IMR-90 (cell line): Measurements from ENCODE around the gene BAIAP2. TPM values are rescaled to one million over a fixed set of nuclear protein-coding genes. Genes with fewer than 3 reads are reported as not detected.

Experiments
- ATAC-seq: fragments of 200-7000 bp; cut with Tn5 transposase; 2 replicates; pipeline ENCODE4 v1.9.1; 2020; ENCODE audit warnings: low read depth, mild to moderate bottlenecking, moderate library complexity
- BruUV-seq: library from RNA; stranded (reverse); fragments of 400-500 nt; replicated peaks from 2 replicates; lab custom pipeline; 2021; lab: Mats Ljungman, UMichigan
- CTCF ChIA-PET: fragments of 300-600 bp; formaldehyde crosslinking; extraction: SDS; loops from one replicate; lab custom pipeline; 2021; ENCODE audit warnings: antibody characterized with exemption; lab: Yijun Ruan, JAX
- POLR2A ChIA-PET: fragments of 300-600 bp; sonication (Branson Sonifier 250); formaldehyde crosslinking; loops from one replicate; lab custom pipeline; 2022; ENCODE audit warnings: antibody characterized with exemption; ENCODE audit not compliant: unreplicated experiment; lab: Charles Lee
- DNase-seq: peaks from one replicate; pipeline ENCODE4 v3.0.0; 2013
- H2AFZ ChIP-seq: replicated peaks from 2 replicates; pipeline ENCODE3; 2013; ENCODE audit warnings: low read length, mild to moderate bottlenecking; ENCODE audit not compliant: poor library complexity
- H2AK5ac ChIP-seq: 2 replicates; pipeline ENCODE4 v1.6.1; 2013; ENCODE audit warnings: low read depth, low read length, inconsistent platforms
- H2AK9ac ChIP-seq: replicated peaks from 2 replicates; pipeline ENCODE3; 2013; ENCODE audit warnings: mild to moderate bottlenecking, low read depth, low read length, moderate library complexity; ENCODE audit not compliant: poor library complexity
- H2BK120ac ChIP-seq: 2 replicates; pipeline ENCODE4 v1.6.1; 2013; ENCODE audit warnings: low read depth, low read length, inconsistent platforms
- H2BK15ac ChIP-seq: 3 replicates; pipeline ENCODE4 v1.6.1; 2013; ENCODE audit warnings: low read depth, low read length, inconsistent platforms
- H2BK20ac ChIP-seq: 2 replicates; pipeline ENCODE4 v1.6.1; 2013; ENCODE audit warnings: low read depth, mild to moderate bottlenecking, inconsistent platforms, low read length, moderate library complexity
- H2BK5ac ChIP-seq: 2 replicates; pipeline ENCODE4 v1.6.1; 2013; ENCODE audit warnings: mild to moderate bottlenecking, low read depth, low read length, inconsistent platforms; ENCODE audit not compliant: poor library complexity, severe bottlenecking
- H3K14ac ChIP-seq: replicated peaks from 2 replicates; pipeline ENCODE4 v1.6.1; 2013; ENCODE audit warnings: low read depth, low read length, inconsistent platforms
- H3K18ac ChIP-seq: 2 replicates; pipeline ENCODE4 v1.6.1; 2013; ENCODE audit warnings: low read depth, low read length, control low read depth
- H3K23ac ChIP-seq: 2 replicates; pipeline ENCODE4 v1.6.1; 2013; ENCODE audit warnings: low read depth, low read length, inconsistent platforms
- H3K27ac ChIP-seq: 2 replicates; pipeline ENCODE4 v1.5.1; 2013; ENCODE audit warnings: mild to moderate bottlenecking, control low read depth, low read length; ENCODE audit not compliant: insufficient read depth
- H3K27me3 ChIP-seq: 2 replicates; pipeline ENCODE4 v1.6.1; 2013; ENCODE audit warnings: low read length; ENCODE audit not compliant: control insufficient read depth, insufficient read depth
- H3K36me3 ChIP-seq: 2 replicates; pipeline ENCODE4 v1.6.1; 2013; ENCODE audit warnings: low read length, mixed read lengths; ENCODE audit not compliant: control insufficient read depth, insufficient read depth
- H3K4ac ChIP-seq: 2 replicates; pipeline ENCODE4 v1.6.1; 2013; ENCODE audit warnings: low read depth, low read length, inconsistent platforms
- H3K4me1 ChIP-seq: 2 replicates; pipeline ENCODE4 v1.6.1; 2013; ENCODE audit warnings: low read length, mixed read lengths; ENCODE audit not compliant: control insufficient read depth, insufficient read depth
- H3K4me2 ChIP-seq: 2 replicates; pipeline ENCODE4 v1.6.1; 2013; ENCODE audit warnings: low read depth, mild to moderate bottlenecking, control low read depth, low read length, moderate library complexity
- H3K4me3 ChIP-seq: 2 replicates; pipeline ENCODE4 v1.5.1; 2013; ENCODE audit warnings: low read depth, mild to moderate bottlenecking, control low read depth, low read length, moderate library complexity; ENCODE audit not compliant: insufficient read depth
- H3K56ac ChIP-seq: 2 replicates; pipeline ENCODE4 v1.6.1; 2013; ENCODE audit warnings: low read length, inconsistent platforms; ENCODE audit not compliant: insufficient read depth; ENCODE audit errors: extremely low read depth
- H3K79me1 ChIP-seq, 2 experiments: 2 replicates each; pipeline ENCODE4 v1.6.1; 2013; ENCODE audit warnings: low read length in 2 of 2, inconsistent platforms in 1 of 2, low read depth in 1 of 2
- H3K9ac ChIP-seq: 2 replicates; pipeline ENCODE4 v1.6.1; 2013; ENCODE audit warnings: low read depth, low read length, control low read depth
- H3K9me1 ChIP-seq: 2 replicates; pipeline ENCODE4 v1.6.1; 2013; ENCODE audit warnings: low read length, inconsistent platforms; ENCODE audit not compliant: insufficient read depth
- H3K9me3 ChIP-seq: 2 replicates; pipeline ENCODE4 v1.6.1; 2013; ENCODE audit warnings: low read length; ENCODE audit not compliant: control insufficient read depth, insufficient read depth
- H4K20me1 ChIP-seq: 2 replicates; pipeline ENCODE4 v1.6.1; 2013; ENCODE audit warnings: low read length, inconsistent platforms; ENCODE audit not compliant: insufficient read depth
- H4K5ac ChIP-seq: 2 replicates; pipeline ENCODE4 v1.6.1; 2013; ENCODE audit warnings: mild to moderate bottlenecking, low read depth, low read length, control low read depth
- H4K8ac ChIP-seq, 2 experiments: 2 replicates each; pipeline ENCODE4 v1.6.1; 2013; ENCODE audit warnings: low read depth in 2 of 2, low read length in 2 of 2, control low read depth in 1 of 2, inconsistent platforms in 1 of 2
- H4K91ac ChIP-seq: 2 replicates; pipeline ENCODE4 v1.6.1; 2013; ENCODE audit warnings: low read depth, low read length, inconsistent platforms; ENCODE audit not compliant: insufficient read depth
- CEBPB ChIP-seq: IDR thresholded peaks from 2 replicates; pipeline ENCODE4 v1.6.1; 2012; ENCODE audit warnings: low read depth, low read length, improper control_type of control experiment
- CTCF ChIP-seq: conservative IDR thresholded peaks from 2 replicates; pipeline ENCODE4 v1.5.1; 2012; ENCODE audit warnings: mild to moderate bottlenecking, low read depth, low read length, improper control_type of control experiment
- RAD21 ChIP-seq: IDR thresholded peaks from 2 replicates; pipeline ENCODE4 v1.6.1; 2012; ENCODE audit warnings: low read length, improper control_type of control experiment
- RFX5 ChIP-seq: IDR thresholded peaks from 2 replicates; pipeline ENCODE4 v1.8.0; 2012; ENCODE audit warnings: low read depth, mild to moderate bottlenecking, low read length, moderate library complexity
- SMC3 ChIP-seq: fragments of 150-350 bp; IDR thresholded peaks from 2 replicates; pipeline ENCODE4 v1.6.1; 2016; ENCODE audit warnings: low read depth, mild to moderate bottlenecking, antibody characterized with exemption, low read length, moderate library complexity
- WGBS, 2 experiments: methylation state at CpG; one replicate each; pipeline versions ENCODE4 v1.1.5 to v1.1.7; 2013; ENCODE audit warnings: missing lambda C conversion rate in 2 of 2; ENCODE audit not compliant: insufficient read length in 1 of 2; ENCODE audit errors: extremely low coverage in 2 of 2; 5-methylcytosine and 5-hydroxymethylcytosine counted together
- dilution Hi-C: fragments of 300-500 bp; cut with HindIII; formaldehyde crosslinking; loops from one replicate; pipeline ENCODE4 v1.14.3; 2018; ENCODE audit warnings: low sequenced_read_pairs; ENCODE audit not compliant: unreplicated experiment
- in situ Hi-C: fragments of 300-500 bp; cut with MboI; formaldehyde crosslinking; loops from 3 replicates; pipeline ENCODE4 v1.14.3; 2019; ENCODE audit warnings: low sequenced_read_pairs, inconsistent platforms, mixed read lengths
- intact Hi-C: fragments of 100-400 bp; cut with micrococcal nuclease; formaldehyde crosslinking; loops from 2 replicates; pipeline ENCODE4 v1.10.0; 2022
- polyA plus RNA-seq, 3 experiments: library from polyadenylated mRNA; depleted of rRNA; stranded (reverse); fragments of >200 nt; gene quantifications; 2 replicates each; pipeline ENCODE4 v1.2.3, GENCODE V29; 2012; ENCODE audit warnings: low replicate concordance in 1 of 3
- total RNA-seq: library from RNA; depleted of rRNA; stranded (reverse); fragments of >200 nt; gene quantifications from 2 replicates; pipeline ENCODE4 v1.2.3, GENCODE V29; 2012

Gene BAIAP2
- total and polyA plus RNA-seq, 2 of the 4 experiments (the other 2 are of a cell fraction), result 18.3 to 32.6 TPM

- H2AK9ac ChIP-seq, result no peak overlapping the region
- no peaks in the 10 kb centered on the region for H3K9me3 ChIP-seq
- ATAC-seq, result peak; percentile 98
- no peak overlapping the region for H3K23ac ChIP-seq
- no peak overlapping the region for H4K5ac ChIP-seq
- no peak overlapping the region for H2BK15ac ChIP-seq
- H3K56ac ChIP-seq, result no peak overlapping the region
- peaks cover 5% of the 10 kb centered on the region for H3K27me3 ChIP-seq
- DNase-seq, result peak; percentile 56
- H3K4me3 ChIP-seq, result no peak overlapping the region
- no peaks in the 10 kb centered on the region for H3K4me1 ChIP-seq
- H3K27ac ChIP-seq, result no peak overlapping the region
- ChIA-PET CTCF (interaction anchor here (0.6 to 1.4 kb wide), 4 partner anchors 10 to 562 kb away, joined by 3 to 7 read pairs (median 4); no protein-coding TSS in a partner anchor), POLR2A (no interaction called here)
- H2BK20ac ChIP-seq, result no peak overlapping the region
- no peak overlapping the region for H2BK5ac ChIP-seq
- peak overlapping the region in 1 of 2 experiments; percentile 74; a peak in 1 of 4 replicates for H4K8ac ChIP-seq
- WGBS, 2 experiments, result 53% methylated on average over 10 of the region's 25 CpGs; no CpG with 5 or more reads in 1 of the 2 experiments
- H2AK5ac ChIP-seq, result no peak overlapping the region
- H3K36me3 ChIP-seq, result no peaks in the 10 kb centered on the region
- no peaks in the 10 kb centered on the region for H4K20me1 ChIP-seq
- dilution Hi-C loops (no loop called here), intact Hi-C loops (loop anchor here (1.0 to 5.0 kb wide), 3 partner anchors 58 to 99 kb away; partner anchors contain the start of gene CEP131), in situ Hi-C loops (no loop called here)
- H3K4ac ChIP-seq, result no peak overlapping the region
- no peak overlapping the region for H3K4me2 ChIP-seq
- H3K9ac ChIP-seq, result no peak overlapping the region
- no peak overlapping the region for H3K18ac ChIP-seq
- no peak overlapping the region for H3K14ac ChIP-seq
- TF ChIP-seq SMC3 (peak; percentile 78), CTCF (peak; percentile 70), RFX5 (no peak), CEBPB (no peak), RAD21 (peak; percentile 72)
- H3K79me1 ChIP-seq, result no peaks in the 10 kb centered on the region
- H3K9me1 ChIP-seq, result peaks cover 3% of the 10 kb centered on the region; the same call in 1 of the 2 replicates
- H2AFZ ChIP-seq, result peak overlapping the region; percentile 94
- BruUV-seq, result no TSS peak
- no peak overlapping the region for H4K91ac ChIP-seq
- no peak overlapping the region for H2BK120ac ChIP-seq
Observed at GRCh38 chr17:81142301-81143199, 107.6 kb downstream of the BAIAP2 start.
